ENCODE measurements around the gene LCE1D.

LCE1D gene

DNA sequence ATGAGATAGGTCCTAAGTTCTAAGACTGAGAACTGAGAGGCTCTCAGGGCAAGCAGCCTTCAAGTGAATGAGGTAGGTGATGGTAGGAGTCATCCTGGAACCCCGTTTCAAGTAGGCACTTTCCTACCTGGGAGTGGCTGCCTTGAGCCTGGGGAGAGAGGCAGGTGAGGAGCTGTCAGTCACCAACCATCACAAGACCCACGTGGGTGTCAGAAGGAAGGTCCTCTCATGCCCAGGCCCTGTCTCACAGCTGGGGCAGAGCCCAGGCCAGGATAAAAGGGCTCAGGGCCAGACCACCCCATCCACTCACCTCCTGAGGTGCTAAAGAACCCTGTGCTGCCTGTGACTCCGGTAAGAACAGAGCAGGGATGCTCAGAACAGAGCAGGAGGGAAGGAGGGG lies at the start of gene LCE1D:
TSS of gene LCE1D (plus strand) at position 301 of the 400 bp plus-strand sequence. CDS start 1,074 bp downstream, outside the sequence.
- DNase-seq = no peak

DNA sequence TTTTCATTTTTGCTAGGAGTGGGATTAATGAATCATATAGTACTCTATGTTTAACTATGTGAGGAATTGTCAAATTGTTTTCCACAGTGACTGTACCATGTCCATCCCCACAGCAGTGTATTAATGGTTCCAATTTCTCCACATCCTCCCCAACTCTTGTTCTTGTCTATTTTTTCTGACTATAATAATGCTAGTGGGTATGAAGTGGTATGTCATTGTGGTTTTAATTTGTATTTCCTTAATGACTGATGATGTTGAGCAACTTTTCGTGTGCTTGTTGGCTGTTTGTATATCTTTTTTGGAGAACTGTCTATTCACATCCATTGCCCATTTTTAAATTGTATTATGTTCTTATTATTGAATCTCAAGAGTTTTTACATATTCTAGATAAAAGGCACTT lies 48.7 kb upstream of the LCE1D start:
- DNase-seq = no peak

DNA sequence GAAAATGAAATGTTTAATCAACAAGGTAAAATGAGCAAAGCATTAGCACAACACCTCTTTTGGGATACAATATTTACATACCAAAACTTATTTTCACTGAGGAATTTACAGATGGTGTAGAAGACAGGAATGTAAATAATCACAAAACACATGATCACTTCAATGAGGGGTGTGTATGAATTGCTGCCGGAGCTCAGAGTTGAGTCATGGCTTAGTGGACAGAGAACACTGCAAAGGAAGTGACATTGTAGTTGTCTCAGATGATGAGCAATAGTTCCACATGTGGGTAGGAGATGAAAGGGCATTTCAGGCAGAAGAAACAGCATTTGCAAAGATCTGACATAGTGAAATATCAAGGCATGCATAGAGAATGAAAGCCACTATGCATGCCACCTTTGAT lies 44.3 kb upstream of the LCE1D start:
- DNase-seq = no peak

DNA sequence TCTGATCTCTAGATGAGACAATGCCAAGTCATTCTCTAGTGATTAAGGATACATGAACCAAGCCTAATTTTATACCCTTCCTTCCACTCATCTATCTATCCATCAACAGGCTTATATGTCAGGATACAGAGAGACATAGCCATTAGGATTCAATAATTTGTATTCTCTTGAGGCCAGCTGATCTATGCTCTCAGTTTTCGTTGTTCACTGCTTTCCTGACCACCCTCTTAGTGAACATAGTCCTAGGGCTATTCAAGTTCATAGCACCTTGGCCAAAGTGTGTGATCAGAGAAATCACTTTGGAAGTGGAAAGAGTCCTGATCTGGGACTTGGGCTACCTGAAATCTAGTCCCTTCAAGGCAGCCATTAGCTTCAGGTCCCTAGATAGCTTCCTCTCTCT lies 42.9 kb upstream of the LCE1D start:
- no peak for DNase-seq

- no peak for DNase-seq
Observed at GRCh38 chr1:152756872-152757271, 39.6 kb upstream of the LCE1D start.

GRCh38 chr1:152757747-152758146 lies 38.8 kb upstream of the LCE1D start, which contains the start of gene KPRP:
KPRP (plus strand) TSS chr1:152758025; CDS start chr1:152759589, 1,564 bp downstream.
- DNase-seq = no peak

DNA sequence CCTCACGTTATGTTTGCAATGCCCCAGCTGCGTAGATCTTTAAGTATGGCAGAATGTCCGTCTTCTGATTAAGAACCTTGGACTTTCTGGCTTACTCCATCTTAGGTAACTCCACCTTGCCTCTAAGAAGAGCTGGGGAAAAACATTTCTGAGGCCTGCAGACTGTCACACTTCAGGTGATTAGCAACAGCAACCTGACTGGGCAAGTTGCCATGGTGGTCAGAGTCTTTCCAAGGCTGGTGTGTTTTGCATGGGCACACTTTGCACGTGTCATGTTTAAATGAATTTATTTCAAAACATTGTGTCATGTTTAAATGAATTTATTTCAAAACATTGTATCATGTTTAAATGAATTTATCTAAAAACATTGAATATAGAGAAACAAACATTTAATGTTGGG lies 37.9 kb upstream of the LCE1D start:
- no peak for DNase-seq

- no peak for DNase-seq
Observed at GRCh38 chr1:152759453-152760173, 36.9 kb upstream of the LCE1D start.

DNA sequence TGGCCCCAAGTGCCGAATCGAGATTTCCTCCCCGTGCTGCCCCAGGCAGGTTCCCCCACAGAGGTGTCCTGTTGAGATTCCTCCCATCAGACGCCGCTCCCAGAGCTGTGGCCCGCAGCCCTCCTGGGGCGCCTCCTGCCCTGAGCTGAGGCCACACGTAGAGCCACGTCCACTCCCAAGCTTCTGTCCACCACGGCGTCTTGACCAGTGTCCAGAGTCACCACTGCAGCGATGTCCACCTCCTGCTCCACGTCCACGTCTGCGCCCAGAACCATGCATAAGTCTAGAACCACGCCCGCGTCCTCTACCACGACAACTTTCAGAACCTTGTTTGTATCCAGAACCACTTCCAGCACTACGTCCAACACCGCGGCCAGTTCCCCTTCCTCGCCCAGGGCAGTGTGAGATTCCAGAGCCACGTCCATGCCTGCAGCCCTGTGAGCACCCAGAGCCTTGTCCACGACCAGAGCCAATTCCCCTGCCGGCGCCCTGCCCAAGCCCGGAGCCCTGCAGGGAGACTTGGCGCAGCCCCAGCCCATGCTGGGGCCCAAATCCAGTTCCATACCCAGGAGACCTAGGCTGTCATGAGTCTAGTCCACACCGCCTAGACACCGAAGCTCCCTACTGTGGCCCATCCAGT lies 35.9 kb upstream of the LCE1D start:
- DNase-seq = no peak

DNA sequence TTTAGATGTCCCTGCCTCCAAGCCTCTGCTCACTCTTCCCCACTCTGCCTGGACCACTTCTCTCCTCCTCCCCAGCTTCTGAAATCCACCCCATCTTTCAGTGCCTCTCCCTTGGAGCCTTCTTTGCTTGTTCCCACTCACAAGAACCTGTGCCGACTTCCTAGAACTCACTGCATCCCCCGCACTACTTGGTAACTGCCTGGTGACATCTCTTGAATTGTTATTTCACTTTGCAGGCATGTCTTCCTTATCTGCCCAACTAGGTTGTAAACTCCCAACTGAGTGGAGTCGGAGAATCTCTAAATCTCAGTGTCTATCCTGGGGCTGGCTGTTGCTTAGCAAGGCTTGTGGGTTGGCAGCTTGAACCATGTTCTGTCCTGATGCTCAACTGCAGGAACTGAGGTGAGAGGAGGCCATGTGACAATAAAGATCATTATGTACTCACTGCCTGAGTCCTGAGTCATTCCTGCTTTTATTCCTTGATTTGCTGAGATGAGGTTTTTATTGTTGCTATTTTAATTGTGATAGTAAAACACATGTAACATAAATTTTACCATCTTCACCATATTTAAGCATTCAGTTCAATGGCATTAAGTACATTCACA lies 34.8 kb upstream of the LCE1D start:
- no peak for DNase-seq

DNA sequence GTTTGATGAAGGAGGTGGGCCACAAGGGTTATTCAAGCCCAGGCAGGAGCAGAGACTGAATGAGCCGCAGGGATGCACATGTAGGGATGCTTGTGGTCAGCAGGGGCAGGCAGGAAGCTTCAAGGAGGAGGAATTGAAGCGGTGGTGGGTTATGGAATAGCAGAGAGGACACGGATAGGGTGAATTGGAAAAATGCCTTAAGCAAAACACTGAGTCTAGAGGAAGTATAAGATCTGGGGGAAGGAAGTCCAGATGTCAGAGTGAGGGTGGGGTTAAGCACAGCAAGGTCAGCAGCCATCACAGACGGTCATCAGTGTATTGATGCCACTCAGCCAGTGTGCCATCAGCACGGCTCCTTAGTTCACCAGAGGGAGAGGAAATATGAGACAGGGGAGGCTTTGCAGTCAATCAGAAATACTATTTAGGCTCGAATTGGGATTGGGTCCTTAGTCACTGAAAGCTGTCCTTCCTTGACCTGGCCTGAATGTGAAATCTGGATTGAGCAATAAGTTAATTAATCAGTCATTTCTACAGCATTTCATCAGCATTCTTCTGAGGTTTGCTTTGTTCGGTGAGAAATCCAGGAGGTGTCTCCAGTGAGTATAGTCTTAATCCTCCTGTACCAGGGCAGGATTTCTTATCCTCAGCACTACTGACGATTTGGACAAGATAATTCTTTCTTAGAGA lies 27.5 kb upstream of the LCE1D start:
- no peak for DNase-seq

DNA sequence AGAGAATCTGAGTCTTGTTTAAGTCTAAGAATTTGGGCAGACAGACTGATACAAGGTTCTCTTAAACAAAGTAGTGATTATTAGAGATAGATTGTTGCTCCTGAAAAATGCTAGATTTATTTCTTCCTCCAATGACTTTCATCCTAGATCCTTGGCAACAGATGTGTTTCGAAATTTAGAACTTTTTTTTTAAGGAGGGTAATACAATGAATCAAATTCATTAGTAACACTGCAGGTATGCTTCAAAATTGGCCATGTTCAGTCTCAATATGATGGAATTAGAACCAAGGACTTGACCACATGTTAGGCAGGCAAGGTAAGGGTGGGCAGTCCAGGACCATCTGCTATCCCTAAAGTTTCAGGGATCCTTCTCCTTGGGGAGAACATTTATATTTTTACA lies 26.1 kb upstream of the LCE1D start:
- DNase-seq = no peak

GRCh38 chr1:152774875-152775274 lies 21.6 kb upstream of the LCE1D start, which contains the start of gene LCE1F:
LCE1F (plus strand) TSS chr1:152775140; CDS start chr1:152776372, 1,232 bp downstream.
- no peak for DNase-seq

DNA sequence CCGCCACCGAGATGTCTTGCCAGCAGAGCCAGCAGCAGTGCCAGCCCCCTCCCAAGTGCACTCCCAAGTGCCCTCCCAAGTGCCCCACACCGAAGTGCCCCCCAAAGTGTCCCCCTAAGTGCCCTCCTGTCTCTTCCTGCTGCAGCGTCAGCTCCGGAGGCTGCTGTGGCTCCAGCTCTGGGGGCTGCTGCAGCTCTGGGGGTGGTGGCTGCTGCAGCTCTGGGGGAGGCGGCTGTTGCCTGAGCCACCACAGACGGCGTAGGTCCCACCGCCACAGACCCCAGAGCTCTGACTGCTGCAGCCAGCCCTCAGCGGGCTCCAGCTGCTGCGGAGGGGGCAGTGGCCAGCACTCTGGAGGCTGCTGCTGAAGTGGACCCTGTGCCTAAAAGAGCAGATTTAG lies 20.2 kb upstream of the LCE1D start:
- no peak for DNase-seq

DNA sequence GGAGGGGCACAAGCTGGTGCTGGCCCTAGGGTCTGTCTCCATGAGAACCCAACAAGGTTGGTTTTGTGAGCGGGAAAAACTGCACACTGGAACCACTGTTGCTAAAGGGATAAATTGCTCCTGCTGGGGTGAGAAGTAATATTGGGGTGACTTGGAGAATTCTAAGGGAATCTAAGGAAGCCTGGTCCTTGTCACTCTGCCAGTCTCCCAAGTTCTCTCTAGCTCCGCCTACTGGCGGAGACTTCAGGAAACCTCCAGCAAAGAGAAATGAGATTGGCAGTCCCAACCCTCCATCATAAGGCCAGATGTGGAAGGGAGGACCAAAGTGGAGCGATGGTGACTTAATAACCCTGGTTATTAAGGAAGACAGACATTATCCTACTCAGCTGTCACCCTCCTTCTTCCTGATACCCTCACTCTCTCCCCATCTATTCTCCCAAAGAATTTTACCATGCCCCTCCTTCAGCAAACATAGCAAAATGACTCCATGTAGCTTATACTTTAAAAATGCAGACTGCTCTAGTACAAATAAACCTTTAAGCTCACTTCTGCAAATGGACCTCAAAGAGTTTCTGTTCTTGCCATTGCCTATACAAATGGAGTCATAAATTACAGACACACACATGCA lies 18.9 kb upstream of the LCE1D start:
- DNase-seq = no peak

DNA sequence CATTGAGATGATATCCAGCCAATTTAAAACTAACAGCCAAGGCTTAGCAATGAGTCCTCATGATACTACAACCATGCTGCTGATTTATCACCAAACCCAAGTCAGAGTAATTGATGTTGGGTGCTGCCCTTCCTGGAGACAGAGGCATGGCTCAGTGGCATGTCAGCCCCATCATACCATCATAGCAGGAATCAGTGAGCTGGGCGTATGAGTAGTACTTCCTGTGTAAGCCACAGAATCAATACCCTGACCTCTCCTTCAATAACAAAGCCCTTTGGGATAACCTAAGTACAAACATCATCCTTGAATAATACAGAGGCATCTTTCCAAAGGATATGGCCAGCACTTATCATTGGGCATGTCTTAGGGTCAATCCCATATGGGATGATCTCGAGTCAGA lies 13.4 kb upstream of the LCE1D start:
- DNase-seq = no peak

DNA sequence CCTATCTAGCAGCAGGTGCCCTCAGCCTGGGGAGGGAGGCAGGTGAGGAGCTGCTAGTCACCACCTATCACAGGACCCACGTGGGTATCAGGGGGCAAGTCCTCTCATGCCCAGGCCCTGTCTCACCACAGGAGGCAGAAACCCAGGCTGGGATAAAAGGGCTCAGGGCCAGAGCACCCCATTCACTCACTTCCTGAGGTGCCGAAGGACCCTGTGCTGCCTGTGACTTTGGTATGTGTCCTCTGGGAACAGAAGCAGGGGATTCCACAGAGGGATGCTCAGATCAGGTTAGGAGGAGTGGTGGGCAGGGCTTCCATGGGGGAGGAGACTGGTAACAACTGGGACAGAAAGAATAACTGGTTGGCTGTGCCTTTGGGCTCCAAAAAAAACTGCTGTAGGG lies 10.4 kb upstream of the LCE1D start, which contains the start of gene LCE1E:
TSS of gene LCE1E (plus strand) at position 181 of the 400 bp plus-strand sequence. CDS start 1,043 bp downstream, outside the sequence.
- DNase-seq = no peak

- no peak for DNase-seq
Observed at GRCh38 chr1:152795686-152796085, 835 bp upstream of the LCE1D start.

DNA sequence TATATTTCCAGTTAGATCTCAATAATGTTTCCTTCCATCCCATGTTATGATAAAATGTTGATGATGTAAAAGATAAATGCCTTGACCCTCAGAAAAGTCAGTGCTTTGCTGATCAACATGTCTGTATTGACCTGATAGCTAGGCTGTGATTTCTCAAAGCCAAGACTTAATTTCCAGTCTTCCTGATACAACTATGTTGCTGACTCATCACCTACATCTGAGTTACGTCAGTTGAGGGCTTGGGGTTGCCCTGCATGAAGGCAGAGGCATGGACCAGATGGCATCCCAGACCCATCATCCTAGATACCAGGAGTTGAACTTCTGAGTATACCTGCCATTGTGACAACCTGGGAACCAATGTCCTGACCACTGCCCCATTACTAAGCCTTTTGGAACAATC lies 4.8 kb downstream of the LCE1D start:
- DNase-seq = no peak

GRCh38 chr1:152806576-152806975 lies 10.1 kb downstream of the LCE1D start, which contains the start of gene LCE1C:
LCE1C (minus strand) TSS chr1:152806651; CDS start chr1:152805478, 1,173 bp downstream.
- DNase-seq = no peak

GRCh38 chr1:152811050-152811449 lies 14.5 kb downstream of the LCE1D start:
- no peak for DNase-seq

DNA sequence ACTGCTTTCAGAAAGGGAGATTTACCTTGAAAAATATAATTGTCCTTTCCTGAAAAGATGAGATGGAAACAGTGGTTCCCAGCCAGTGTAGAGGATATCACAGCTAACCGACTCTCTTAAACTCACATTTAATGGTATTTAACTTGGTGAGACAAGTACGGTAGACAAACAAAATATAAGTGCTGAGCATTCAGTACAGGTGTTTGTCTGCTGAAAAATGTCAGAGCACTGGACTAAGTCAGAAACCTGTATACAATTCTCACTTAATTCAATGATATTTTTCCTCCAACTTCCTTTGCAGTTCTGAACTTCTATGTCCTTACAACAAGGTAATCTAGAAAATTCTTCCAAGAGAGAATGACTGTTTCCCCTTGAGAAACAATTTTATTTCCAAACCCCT lies 15.2 kb downstream of the LCE1D start, which contains the start of gene LCE1B:
TSS of gene LCE1B (plus strand) at position 301 of the 400 bp plus-strand sequence. CDS start 476 bp downstream, outside the sequence.
- DNase-seq = no peak

GRCh38 chr1:152817309-152817708 lies 20.8 kb downstream of the LCE1D start:
- no peak for DNase-seq
